Stimulated activated naive B cell treated with anti-CD40 and anti-IgM and Interleukin-4, amounts not matched to agents 10 μg/mL and 1 μg/mL and 100 μg/mL, for 72 hours (primary cell): ENCODE results near the gene CCIN.

Experiments used
- ATAC-seq, 2 donors: fragments of 150-1000 bp; cut with Tn5 transposase; replicated peaks; 2 replicates each; pipeline ENCODE4 v1.10.0; 2021; ENCODE audit warnings: moderate library complexity in 1 of 2
- DNase-seq: peaks from one replicate; pipeline ENCODE4 v3.0.0; 2021
- H3K27ac Mint-ChIP-seq: one replicate; pipeline ENCODE4 v1.8.0; 2022; ENCODE audit warnings: mild to moderate bottlenecking, mixed read lengths
- H3K27me3 Mint-ChIP-seq, 2 donors: one replicate each; pipeline ENCODE4 v1.8.0; 2022; ENCODE audit warnings: mixed read lengths in 2 of 2
- H3K36me3 Mint-ChIP-seq, 2 donors: one replicate each; pipeline ENCODE4 v1.8.0; 2022; ENCODE audit warnings: mixed read lengths in 2 of 2, mild to moderate bottlenecking in 1 of 2
- H3K4me1 Mint-ChIP-seq, 2 donors: one replicate each; pipeline ENCODE4 v1.8.0; 2022; ENCODE audit warnings: mixed read lengths in 2 of 2, mild to moderate bottlenecking in 1 of 2
- H3K4me3 Mint-ChIP-seq, 2 donors: one replicate each; pipeline ENCODE4 v1.8.0; 2022; ENCODE audit warnings: mild to moderate bottlenecking in 2 of 2, mixed read lengths in 2 of 2, moderate library complexity in 1 of 2
- H3K9me3 Mint-ChIP-seq, 2 donors: one replicate each; pipeline ENCODE4 v1.8.0; 2022; ENCODE audit warnings: mixed read lengths in 2 of 2, mild to moderate bottlenecking in 1 of 2

Gene CCIN

GRCh38 chr9:36136272-36136893, 32.8 kb upstream of the CCIN start, which contains the start of gene GLIPR2:
TSS of gene GLIPR2 (plus strand) at chr9:36136733. CDS start at chr9:36136779, 46 bp downstream.
- no peaks in the 10 kb centered on the region for H3K36me3 Mint-ChIP-seq
- H3K4me1 Mint-ChIP-seq: peaks cover 37 to 53% of the 10 kb centered on the region in 2 donors
- peak within 1 kb of the TSS; percentile 92 to 96 for H3K4me3 Mint-ChIP-seq
- H3K9me3 Mint-ChIP-seq: no peaks in the 10 kb centered on the region
- peak within 1 kb of the TSS; percentile 95 for H3K27ac Mint-ChIP-seq
- H3K27me3 Mint-ChIP-seq: peaks cover 0 to 3% of the 10 kb centered on the region in 2 donors
- ATAC-seq (peak; percentile 95 to 96), DNase-seq (peak; percentile 74)

DNA sequence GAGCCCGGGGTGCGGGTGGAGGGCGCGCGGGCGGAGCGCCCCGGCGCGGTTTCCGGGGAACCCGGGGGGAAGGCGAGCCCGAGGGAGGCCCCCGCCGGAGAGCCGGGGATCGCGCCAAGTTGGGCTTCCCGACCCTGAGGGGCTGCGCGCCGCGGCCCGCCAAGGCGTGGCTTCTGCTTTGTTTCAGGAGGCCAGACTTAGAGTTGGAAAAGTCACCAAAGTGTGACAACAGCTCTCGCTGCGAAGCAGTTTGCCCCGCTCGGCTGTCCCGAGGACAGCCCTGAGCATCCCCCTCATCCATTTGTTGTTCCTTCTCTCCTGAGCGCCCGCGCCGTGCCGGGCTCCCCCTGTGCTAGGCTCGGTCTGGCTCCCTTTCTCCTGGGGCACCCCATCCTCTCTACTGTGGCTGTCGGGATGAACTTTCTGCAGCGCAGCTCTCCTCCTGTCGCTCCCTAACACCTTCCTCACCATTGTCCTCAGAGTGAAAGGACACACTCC, 32.2 kb upstream of the CCIN start:
- no peak for DNase-seq
- H3K4me1 Mint-ChIP-seq: peaks cover 41 to 59% of the 10 kb centered on the region in 2 donors

GRCh38 chr9:36137392-36138004, 31.7 kb upstream of the CCIN start:
- Mint-ChIP-seq H3K36me3 (peaks cover 0 to 2% of the 10 kb centered on the region in 2 donors), H3K27me3 (peaks cover 0 to 3% of the 10 kb centered on the region in 2 donors), H3K27ac (peak overlapping the region; percentile 95), H3K4me1 (peaks cover 46 to 64% of the 10 kb centered on the region in 2 donors), H3K9me3 (no peaks in the 10 kb centered on the region), H3K4me3 (peak overlapping the region; percentile 92 to 96)
- ATAC-seq (peak in 1 of 2 donors; percentile 1), DNase-seq (no peak)

More for the DNA sequence above, 32.2 kb upstream of the CCIN start:
- Mint-ChIP-seq H3K27ac (peak overlapping the region; percentile 95), H3K27me3 (peaks cover 0 to 3% of the 10 kb centered on the region in 2 donors), H3K9me3 (no peaks in the 10 kb centered on the region), H3K36me3 (no peaks in the 10 kb centered on the region), H3K4me3 (peak overlapping the region; percentile 92 to 96)
- peak; percentile 26 to 34 for ATAC-seq

- H3K4me1 Mint-ChIP-seq: peaks cover 54 to 74% of the 10 kb centered on the region in 2 donors
- peaks cover 0 to 3% of the 10 kb centered on the region in 2 donors for H3K27me3 Mint-ChIP-seq
- H3K36me3 Mint-ChIP-seq: peaks cover 0 to 2% of the 10 kb centered on the region in 2 donors
- no peak overlapping the region for H3K27ac Mint-ChIP-seq
- no peak overlapping the region for H3K4me3 Mint-ChIP-seq
- no peaks in the 10 kb centered on the region for H3K9me3 Mint-ChIP-seq
- no peak for DNase-seq
- ATAC-seq: no peak
Measured at GRCh38 chr9:36138496-36138895, 30.7 kb upstream of the CCIN start.

DNA sequence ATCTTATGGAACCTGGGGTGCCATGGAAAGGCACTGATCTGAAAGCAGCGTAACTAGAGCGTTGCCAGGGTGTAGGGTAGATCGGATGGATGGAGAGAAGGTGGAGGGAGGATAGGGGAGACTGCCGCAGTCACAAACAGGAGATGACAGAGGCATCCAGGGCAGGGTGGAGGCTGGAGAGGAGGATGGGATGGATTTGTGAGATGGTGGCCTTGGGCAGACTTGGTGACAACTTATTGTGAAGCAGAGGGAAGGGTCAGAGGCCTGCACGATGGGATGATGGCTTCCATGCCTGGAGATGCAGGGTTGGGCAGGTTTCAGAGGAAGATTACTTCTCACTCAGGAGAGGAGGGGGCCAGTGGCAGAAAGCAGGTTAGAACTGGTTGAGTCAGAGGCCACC, 30.3 kb upstream of the CCIN start:
- ATAC-seq (no peak), DNase-seq (no peak)
- no peak overlapping the region for H3K27ac Mint-ChIP-seq
- H3K27me3 Mint-ChIP-seq: peaks cover 0 to 3% of the 10 kb centered on the region in 2 donors
- H3K4me3 Mint-ChIP-seq: no peak overlapping the region
- peaks cover 0 to 2% of the 10 kb centered on the region in 2 donors for H3K36me3 Mint-ChIP-seq
- H3K4me1 Mint-ChIP-seq: peaks cover 58 to 78% of the 10 kb centered on the region in 2 donors
- no peaks in the 10 kb centered on the region for H3K9me3 Mint-ChIP-seq

- ATAC-seq (peak in 1 of 2 donors; percentile 9), DNase-seq (no peak)
- peak overlapping the region; percentile 54 to 62 for H3K4me3 Mint-ChIP-seq
- H3K9me3 Mint-ChIP-seq: peaks cover 2% of the 10 kb centered on the region in 2 donors
- peaks cover 72 to 93% of the 10 kb centered on the region in 2 donors for H3K4me1 Mint-ChIP-seq
- H3K27ac Mint-ChIP-seq: peak overlapping the region; percentile 37
- peaks cover 3% of the 10 kb centered on the region in 2 donors for H3K36me3 Mint-ChIP-seq
- peaks cover 0 to 3% of the 10 kb centered on the region in 2 donors for H3K27me3 Mint-ChIP-seq
Measured at GRCh38 chr9:36140086-36141084, 28.8 kb upstream of the CCIN start.

DNA sequence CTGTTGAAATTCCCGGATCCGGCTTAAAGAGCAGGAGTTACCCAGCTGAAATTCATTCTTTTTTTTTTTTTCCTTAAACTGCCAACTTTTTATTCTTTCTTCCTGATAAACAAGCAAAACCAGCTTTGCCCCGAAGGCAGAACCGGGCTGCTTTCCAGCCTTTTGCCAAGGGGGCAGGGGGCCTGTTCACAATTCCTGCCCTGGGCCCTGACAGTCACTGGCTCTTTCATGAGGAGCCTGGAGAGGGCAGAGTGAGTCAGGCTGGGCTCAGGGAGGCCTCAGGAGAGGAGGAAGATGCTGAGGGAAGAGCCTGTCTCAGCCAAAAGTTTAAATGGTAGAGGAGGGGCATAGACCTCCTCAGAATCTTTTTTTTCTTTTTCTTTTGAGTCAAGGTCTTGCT, 27.9 kb upstream of the CCIN start:
- peak overlapping the region in 1 of 2 donors; percentile 41 for H3K4me3 Mint-ChIP-seq
- H3K4me1 Mint-ChIP-seq: peaks cover 70 to 95% of the 10 kb centered on the region in 2 donors
- no peaks in the 10 kb centered on the region for H3K27me3 Mint-ChIP-seq
- no peak for ATAC-seq
- peak overlapping the region; percentile 98 for H3K27ac Mint-ChIP-seq
- H3K36me3 Mint-ChIP-seq: peaks cover 12% of the 10 kb centered on the region in 2 donors
- no peak for DNase-seq
- H3K9me3 Mint-ChIP-seq: peaks cover 10 to 11% of the 10 kb centered on the region in 2 donors

DNA sequence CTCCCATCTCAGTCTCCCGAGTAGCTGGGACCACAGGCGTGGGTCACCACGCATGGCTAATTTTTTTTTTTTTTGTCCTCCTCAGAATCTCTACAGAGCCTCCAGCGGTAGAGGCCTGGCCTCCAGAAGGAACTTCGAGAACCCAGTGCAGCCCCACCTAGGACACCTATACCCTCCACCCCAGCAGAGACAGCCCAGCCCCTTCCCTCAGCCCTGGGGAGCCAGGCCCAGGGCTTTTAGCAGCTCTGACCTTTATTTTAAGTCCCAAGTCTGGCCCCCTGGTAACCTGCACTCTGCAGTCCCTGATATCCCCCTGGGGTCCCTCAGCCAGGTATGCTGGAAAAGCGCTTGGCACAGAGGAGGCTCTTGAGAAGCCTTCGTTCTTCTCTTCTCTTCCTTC, 27.4 kb upstream of the CCIN start:
- no peaks in the 10 kb centered on the region for H3K27me3 Mint-ChIP-seq
- H3K4me3 Mint-ChIP-seq: peak overlapping the region; percentile 13 to 14

GRCh38 chr9:36142510-36143244, 26.5 kb upstream of the CCIN start:
- DNase-seq (no peak), ATAC-seq (peak; percentile 59 to 61)
- H3K9me3 Mint-ChIP-seq: peaks cover 10 to 13% of the 10 kb centered on the region in 2 donors
- peaks cover 67 to 96% of the 10 kb centered on the region in 2 donors for H3K4me1 Mint-ChIP-seq
- peaks cover 20 to 23% of the 10 kb centered on the region in 2 donors for H3K36me3 Mint-ChIP-seq
- peak overlapping the region; percentile 80 to 82 for H3K4me3 Mint-ChIP-seq
- no peaks in the 10 kb centered on the region for H3K27me3 Mint-ChIP-seq
- peak overlapping the region; percentile 98 for H3K27ac Mint-ChIP-seq

More for the DNA sequence above, 27.4 kb upstream of the CCIN start:
- Mint-ChIP-seq H3K4me1 (peaks cover 70 to 97% of the 10 kb centered on the region in 2 donors), H3K36me3 (peaks cover 14% of the 10 kb centered on the region in 2 donors), H3K9me3 (peaks cover 10 to 13% of the 10 kb centered on the region in 2 donors), H3K27ac (peak overlapping the region; percentile 98)
- no peak for DNase-seq
- no peak for ATAC-seq

DNA sequence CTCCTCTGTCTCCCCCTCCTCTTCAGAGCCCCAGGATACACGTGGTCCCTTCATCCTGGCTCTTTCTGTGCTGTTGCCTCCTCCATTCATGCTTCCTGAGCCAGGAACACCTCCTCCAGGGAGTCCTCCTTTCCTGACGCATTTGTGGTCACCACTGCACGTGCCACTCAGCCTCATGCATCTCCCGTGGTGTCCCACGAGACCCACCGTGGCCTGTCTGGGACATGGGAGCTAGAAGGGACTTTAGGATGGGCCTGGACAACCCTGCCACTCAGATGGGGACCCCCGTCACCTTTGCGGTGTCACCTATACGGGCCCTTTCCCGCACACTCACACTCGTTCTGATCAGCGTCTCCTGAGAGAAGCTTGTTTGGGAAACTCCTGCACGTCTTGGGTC, 25.9 kb upstream of the CCIN start:
- DNase-seq: no peak
- Mint-ChIP-seq H3K27me3 (no peaks in the 10 kb centered on the region), H3K4me3 (peak overlapping the region; percentile 80 to 82), H3K27ac (peak overlapping the region; percentile 98), H3K36me3 (peaks cover 20 to 25% of the 10 kb centered on the region in 2 donors), H3K4me1 (peaks cover 64 to 91% of the 10 kb centered on the region in 2 donors), H3K9me3 (peaks cover 10 to 13% of the 10 kb centered on the region in 2 donors)
- no peak for ATAC-seq

DNA sequence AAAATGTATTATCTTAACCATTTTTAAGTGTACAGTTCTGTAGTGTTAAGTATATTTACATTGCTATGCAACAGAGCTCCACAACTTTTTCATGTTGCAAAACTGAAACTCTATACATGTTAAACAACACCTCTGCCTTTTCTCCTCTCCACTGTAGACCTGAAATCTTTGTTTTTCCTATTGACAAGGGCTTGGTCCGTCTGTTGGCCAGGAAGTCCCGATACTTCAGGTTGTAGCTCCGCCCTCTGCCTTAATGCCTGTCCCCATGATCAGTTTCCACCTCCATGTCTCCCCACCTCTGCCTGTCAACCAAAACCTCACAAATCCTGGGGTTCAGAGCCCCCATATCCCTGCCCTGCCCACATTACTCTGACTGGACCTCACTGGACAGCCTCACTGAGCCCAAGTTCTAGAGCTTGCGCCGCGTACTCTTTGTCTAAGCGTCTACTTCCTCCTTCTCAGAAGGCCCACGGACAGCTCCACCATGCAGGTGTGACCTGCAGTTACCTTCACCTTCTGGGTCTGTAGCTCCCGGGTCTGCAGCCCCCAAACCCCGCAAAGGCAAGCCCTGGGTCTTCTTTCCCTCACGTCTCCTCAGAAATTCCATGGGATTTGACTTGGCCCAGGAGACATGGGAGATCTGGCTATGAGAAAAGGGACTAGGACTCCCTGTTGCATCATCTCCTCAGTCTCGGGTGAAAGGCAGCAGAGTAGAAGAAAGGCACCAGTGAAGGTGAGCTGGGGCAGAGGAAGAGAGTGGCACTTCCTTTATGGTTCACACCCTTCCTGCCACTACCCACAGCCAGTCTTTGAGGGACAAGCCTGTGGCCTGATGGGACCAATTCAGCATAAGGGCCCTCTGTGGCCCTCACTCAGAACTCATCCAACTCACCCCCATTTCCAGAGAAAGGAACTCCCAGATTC, 24.6 kb upstream of the CCIN start:
- DNase-seq: no peak

GRCh38 chr9:36145970-36146369, 23.2 kb upstream of the CCIN start:
- H3K27ac Mint-ChIP-seq: no peak overlapping the region
- DNase-seq: no peak
- H3K4me3 Mint-ChIP-seq: no peak overlapping the region
- no peaks in the 10 kb centered on the region for H3K27me3 Mint-ChIP-seq
- peaks cover 20 to 27% of the 10 kb centered on the region in 2 donors for H3K36me3 Mint-ChIP-seq
- H3K9me3 Mint-ChIP-seq: peaks cover 10 to 13% of the 10 kb centered on the region in 2 donors
- H3K4me1 Mint-ChIP-seq: peaks cover 49 to 78% of the 10 kb centered on the region in 2 donors
- no peak for ATAC-seq

More for the DNA sequence above, 24.6 kb upstream of the CCIN start:
- H3K4me1 Mint-ChIP-seq: peaks cover 52 to 79% of the 10 kb centered on the region in 2 donors
- peak overlapping the region; percentile 98 for H3K27ac Mint-ChIP-seq
- peaks cover 20 to 25% of the 10 kb centered on the region in 2 donors for H3K36me3 Mint-ChIP-seq
- peak; percentile 30 to 41 for ATAC-seq
- peaks cover 10 to 13% of the 10 kb centered on the region in 2 donors for H3K9me3 Mint-ChIP-seq
- H3K4me3 Mint-ChIP-seq: peak overlapping the region; percentile 80 to 82
- H3K27me3 Mint-ChIP-seq: no peaks in the 10 kb centered on the region
